Stimulated activated CD8-positive, alpha-beta memory T cell treated with anti-CD3 and anti-CD28 coated beads, Interleukin-12 subunit alpha, Interleukin-12 subunit beta, amount 100 ng/mL, for 24 hours (primary cell): ENCODE measurements around the gene GATAD2B.

Source experiments
- DNase-seq: peaks from one replicate; pipeline ENCODE4 v3.0.0-alpha.2; 2020; ENCODE audit errors: extremely low read depth

The GATAD2B gene

DNA sequence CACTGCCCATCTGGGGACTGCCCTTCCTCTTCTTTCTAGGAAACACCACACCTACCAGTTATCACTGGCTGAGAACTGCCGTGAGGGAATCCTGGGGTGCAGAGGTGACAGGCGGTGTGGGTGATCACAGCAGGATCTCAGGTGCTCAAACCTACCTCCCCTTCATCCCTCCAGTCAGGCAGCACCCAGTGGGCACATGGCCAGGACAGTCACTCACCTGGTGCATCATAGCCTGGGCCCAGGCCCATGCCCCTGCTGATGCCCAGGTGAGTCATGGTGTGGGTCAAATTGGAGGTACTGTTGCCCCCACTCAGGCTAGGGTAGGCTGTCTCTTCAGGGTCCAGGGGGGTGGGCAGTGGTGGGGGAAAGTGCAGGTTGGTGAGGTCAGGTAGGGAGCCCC, 29.0 kb upstream of the GATAD2B start:
- DNase-seq, result no peak

GRCh38 chr1:153951183-153951582, 28.4 kb upstream of the GATAD2B start:
- DNase-seq, result no peak

GRCh38 chr1:153946622-153947241, 24.0 kb upstream of the GATAD2B start, which contains the start of gene DENND4B:
Gene DENND4B (minus strand): TSS chr1:153946718. CDS start chr1:153944374, 2,344 bp downstream.
- DNase-seq, result no peak

DNA sequence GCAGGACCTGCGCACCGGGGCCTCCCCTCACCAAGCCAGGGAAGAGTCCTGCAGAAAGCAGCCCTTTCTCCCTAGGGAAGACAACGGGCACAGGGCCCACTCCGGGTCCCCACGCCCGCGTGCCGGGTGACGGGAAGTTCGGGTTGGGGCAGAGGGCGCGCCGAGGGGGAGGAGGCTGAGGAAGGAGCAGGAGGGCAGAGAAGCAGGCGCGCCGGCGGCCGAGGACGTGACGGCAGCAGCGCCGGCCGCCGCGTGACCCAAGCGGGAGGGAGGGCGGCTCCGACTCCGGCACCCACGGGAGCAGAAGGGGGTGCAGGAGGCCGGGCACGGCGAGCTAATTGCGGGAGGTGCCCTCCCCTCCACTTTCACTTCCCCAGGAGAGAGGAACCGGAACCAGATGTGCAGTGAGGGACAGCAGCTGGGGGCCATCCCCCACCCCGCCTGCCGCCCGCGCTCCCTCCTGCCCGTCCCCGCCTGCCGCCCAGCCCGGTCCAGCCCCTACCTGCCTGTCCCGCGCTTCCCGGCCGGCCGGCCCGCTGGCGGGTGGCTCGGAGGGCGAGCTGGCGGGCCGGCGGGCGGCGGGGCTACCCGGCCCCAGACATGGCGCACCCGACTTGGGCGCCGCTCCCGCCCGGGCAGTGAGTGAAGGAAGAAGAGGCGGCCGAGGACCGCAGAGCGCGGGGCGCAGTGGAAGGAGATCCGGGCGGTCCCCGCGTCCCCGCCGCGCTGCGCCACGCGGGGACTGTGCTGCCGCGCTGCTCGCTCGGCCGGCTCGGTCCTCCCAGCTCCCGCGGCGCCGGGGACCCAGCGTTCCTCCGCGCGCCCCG, 23.2 kb upstream of the GATAD2B start:
- no peak for DNase-seq

DNA sequence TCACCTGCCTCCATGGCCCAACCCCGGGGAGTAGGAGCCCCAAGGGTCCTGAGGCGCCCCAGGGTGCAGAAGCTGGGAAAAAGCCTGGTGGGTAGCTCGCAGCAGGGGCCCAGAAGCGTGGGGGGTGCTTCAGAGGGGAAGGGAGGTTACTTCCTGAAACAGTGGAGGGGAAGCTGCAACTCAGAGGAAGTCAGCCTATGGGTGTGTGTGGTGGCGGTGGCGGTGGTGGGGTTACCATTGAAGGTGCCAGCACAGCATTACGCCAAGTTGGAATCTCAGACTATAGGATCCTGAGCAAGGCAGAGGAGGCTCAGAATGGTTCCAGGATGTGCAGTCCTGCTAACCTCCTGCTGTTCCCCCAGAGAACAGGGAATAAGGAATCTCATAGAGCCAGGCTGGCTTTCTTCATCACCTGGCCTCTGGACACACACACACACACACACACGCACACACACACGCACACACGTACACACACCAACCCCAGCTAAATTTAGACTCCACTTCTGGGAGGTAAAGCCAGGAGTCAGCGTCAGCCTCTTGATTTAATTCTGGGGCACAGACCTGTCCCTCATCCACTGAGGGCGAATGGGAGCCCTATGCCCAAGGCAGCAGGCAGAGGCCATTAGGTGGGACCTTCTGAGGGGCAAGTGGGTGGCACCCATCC, 22.5 kb upstream of the GATAD2B start:
- no peak for DNase-seq

DNA sequence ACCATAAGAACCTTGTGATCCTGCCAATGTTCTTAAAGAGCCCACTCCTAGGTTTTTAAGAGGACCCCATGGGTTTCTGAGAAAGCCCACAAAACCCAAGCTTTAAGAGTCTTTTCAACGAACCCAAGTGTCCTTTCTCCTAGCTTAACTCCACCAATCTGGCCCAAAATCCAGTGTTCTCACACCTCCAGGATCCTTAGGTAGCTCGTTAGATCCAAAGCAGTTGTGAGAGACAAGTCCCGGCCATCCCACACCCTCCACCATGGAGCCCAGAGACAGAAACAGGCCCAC, 22.0 kb upstream of the GATAD2B start:
- no peak for DNase-seq

DNA sequence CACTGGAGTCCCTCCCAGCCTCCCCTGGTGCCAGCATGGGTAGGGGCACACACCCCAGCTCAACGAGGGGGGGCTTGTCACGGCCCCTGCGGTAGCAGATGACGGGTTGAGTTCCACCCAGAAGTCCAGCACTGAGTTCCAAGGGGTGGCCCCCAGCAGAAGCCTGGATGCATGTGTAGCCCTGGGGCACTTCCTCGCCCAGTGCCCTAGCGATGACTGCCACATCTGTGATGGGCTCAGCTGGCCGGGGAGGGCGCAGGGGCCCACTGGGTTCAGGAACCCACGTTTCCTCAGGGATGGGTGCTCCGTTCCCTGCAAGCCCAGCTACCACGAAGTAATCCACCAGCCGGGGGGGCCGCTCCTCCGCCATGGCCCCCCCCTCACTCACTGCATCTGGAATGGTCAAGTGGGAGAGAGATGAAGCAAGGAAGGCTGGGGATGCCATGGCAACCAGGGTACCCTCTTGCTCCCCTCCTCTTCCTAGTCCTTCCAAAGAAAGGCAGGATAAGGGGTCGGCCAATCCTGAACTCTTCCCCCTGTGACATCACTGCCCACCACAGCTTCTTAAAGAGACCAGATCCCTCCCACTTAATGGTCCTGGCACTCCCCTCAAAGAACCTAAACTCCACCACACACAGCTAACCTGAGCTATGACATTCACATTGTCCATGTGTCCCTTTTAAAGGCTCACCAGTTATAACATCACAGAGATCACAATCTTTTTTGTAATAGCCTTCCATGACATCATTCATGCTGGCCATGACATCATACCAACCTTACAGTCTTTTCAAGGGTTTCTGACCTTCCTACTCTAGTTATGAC, 21.4 kb upstream of the GATAD2B start:
- DNase-seq, result no peak

DNA sequence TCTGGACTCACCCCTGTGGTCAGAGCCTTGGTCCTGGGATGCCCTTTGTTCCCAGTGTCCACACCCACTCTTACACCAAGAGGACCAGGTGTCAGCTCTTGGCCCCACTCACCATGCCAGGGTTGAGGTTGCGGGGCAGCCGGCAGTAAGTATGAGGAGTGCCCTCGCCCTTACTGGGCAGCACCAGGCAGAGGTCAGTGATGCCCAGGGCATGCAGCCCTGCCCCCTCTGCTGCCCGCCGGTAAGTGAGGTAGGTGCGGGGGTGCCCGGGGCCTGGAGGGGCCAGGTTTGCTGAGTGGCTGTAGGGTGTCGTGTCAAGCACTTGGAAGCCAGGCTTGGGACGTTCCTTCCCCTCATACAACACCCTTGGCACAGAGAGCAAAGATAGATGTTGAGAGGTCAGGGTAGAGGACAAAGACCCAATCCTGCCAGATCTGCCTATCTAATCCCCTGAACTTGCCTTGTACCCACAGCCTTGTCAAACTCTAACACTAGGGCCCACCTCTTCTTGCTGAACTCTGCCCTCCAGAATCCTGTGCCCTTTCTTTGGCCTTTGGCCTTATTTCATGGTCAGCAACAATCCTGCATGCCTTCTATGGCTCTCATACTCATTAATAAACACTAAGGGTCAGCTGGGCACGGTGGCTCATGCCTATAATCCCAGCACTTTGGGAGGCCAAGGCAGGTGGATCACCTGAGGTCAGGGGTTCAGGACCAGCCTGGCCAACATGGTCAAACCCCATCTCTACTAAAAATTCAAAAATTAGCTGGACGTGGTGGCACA, 20.2 kb upstream of the GATAD2B start:
- DNase-seq, result no peak

DNA sequence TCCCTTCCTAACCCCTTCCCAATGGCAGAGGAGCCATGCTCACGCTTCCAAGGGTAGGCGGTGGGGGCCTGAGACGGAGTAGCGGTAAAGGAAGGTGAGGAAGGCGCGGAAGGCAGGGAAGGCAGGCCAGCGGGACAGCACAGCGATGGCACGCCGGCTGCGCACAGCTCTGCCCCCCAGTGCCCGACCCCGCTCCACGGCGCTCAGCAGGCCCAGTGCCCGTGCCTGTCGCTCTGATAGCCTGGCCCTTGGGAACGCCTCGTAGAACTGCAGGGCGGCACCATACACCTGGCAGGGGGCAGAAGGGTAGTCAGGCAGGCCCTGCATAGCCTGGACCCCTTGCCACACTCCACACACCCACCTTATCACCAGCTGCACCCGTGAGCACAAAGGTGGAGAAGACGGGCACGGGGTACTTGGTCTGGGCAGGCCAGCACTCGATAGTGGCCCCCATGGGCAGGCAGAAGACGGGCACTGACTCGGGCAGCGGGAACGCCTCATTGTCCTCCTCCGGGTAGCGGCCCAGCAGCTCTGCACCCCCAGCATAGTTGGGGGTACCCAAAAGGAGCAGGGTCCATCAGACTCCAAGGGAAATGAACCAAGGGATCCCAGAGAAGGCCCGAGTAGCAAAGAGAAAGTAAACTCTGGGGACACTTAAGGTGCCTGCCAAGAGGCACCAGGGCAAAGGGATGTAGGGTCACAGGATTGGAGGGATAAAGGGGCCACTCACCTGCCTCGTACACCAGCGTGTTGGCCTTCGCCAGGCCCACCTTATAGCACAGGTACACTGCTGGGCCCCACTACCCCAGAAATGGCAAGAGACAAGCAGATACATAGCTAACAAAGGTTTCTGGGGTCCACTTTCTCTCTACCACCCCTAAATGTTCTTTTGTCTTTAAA, 19.3 kb upstream of the GATAD2B start:
- no peak for DNase-seq

- DNase-seq, result no peak
Observed at GRCh38 chr1:153940756-153941155, 18.0 kb upstream of the GATAD2B start.

GRCh38 chr1:153939476-153939875, 16.7 kb upstream of the GATAD2B start:
- no peak for DNase-seq

- no peak for DNase-seq
Observed at GRCh38 chr1:153938996-153939395, 16.2 kb upstream of the GATAD2B start.

GRCh38 chr1:153937331-153937730, 14.6 kb upstream of the GATAD2B start:
- DNase-seq, result no peak

- DNase-seq, result no peak
Observed at GRCh38 chr1:153936011-153936802, 13.4 kb upstream of the GATAD2B start.

- no peak for DNase-seq
Observed at GRCh38 chr1:153934746-153935145, 12.0 kb upstream of the GATAD2B start.

- no peak for DNase-seq
Observed at GRCh38 chr1:153933955-153934354, 11.2 kb upstream of the GATAD2B start.

GRCh38 chr1:153933430-153933829, 10.7 kb upstream of the GATAD2B start:
- DNase-seq, result no peak

DNA sequence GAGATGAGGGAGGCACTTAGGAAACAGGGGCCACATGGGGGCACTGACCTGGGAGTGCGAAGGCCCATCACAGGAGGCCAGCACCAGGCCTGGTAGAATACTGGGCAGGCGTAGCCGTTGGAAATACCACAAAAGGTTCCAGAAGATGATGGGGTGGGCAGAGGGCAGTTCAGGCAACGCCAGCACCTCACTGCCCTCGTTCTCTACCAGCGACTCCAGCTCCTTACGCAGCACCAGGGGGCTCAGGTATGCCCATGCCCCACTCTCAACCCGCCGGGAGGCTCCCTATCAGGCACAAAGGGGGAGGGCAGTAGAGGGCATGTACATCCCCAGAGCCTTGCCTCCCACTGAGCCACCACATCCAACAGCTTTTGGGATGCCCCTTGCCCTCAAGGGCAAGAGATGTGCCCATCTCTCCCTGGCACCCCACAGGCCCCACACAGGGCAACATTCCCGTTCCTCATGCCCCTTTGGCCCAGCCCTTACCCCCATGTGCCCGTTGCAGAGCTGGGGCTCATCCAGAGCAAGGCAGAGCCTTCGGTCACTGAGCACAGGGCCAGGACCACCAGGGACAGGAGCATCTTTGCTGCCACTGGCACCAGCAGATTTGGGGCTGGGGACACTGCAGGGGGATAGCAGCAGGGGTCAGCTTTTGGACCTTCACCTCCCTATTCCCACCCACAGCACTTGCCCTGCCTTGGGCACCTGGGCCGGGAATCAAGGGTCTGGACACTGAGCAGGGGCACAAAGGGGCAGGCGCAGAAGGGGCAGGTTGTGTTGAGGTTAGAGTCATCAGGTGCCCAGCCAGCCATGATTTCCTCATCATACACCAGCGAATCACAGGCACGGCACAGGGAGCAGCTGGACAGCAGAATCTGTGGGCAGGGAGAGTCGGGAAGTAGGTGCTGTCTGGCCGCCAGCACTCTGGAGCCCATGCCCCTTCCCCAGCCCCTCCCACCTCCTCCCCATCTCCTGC, 9.7 kb upstream of the GATAD2B start:
- no peak for DNase-seq
